Raji (cell line): ENCODE results near the gene SLC44A4.

Experiments
- POLR2A ChIP-seq: IDR thresholded peaks from 2 replicates; pipeline ENCODE4 v1.6.1; 2011; ENCODE audit warnings: low read depth, low read length, control low read depth; ENCODE audit not compliant: insufficient read depth

The SLC44A4 gene

DNA sequence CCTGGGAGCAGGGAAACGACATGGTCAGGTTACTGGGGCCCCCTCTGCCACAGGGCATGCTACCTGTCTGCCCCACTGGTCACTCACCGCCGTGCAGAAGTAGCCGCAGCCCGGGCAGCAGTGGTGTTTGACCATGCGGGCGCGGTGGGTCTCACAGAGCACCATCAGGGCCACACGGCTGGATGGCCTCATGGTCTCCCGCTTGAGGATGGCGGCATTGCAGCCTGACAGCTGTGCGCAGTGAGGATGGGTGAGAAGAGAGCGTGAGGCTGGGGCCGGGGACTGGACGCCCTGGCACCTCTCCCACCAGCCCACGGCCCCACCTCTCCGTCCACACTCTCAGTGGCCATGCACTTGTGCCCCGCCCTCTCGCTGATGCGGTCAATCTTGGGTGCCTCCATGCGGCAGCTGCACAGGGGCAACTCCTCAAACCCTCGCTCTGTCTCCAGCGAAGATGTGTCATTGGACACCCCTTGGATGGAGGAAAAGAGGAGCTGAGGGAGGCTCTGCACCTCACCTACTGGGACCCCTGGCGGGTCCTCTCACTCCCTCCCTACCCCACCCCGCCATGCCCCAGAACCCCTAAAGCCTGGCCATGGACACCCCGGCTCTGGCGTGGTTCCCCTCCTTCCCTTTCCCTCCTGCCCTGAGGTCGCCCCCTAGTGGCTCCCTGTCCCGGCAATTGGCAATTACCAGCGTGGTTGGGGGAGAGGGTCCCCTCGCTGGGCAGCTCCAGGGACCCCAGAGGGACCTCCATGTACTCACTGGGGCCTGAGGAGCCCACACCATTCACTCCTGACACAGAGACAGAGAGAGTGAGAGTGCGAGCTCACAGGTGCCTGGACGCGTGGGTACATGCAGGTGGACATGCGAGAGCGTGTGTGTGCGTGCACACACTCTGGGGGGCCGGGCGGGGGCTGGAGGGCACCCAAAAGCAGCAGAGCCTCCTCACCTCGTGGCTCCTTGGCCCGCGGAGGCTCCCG is 9.8 kb upstream of the SLC44A4 start:
- no peak for TF ChIP-seq POLR2A

DNA sequence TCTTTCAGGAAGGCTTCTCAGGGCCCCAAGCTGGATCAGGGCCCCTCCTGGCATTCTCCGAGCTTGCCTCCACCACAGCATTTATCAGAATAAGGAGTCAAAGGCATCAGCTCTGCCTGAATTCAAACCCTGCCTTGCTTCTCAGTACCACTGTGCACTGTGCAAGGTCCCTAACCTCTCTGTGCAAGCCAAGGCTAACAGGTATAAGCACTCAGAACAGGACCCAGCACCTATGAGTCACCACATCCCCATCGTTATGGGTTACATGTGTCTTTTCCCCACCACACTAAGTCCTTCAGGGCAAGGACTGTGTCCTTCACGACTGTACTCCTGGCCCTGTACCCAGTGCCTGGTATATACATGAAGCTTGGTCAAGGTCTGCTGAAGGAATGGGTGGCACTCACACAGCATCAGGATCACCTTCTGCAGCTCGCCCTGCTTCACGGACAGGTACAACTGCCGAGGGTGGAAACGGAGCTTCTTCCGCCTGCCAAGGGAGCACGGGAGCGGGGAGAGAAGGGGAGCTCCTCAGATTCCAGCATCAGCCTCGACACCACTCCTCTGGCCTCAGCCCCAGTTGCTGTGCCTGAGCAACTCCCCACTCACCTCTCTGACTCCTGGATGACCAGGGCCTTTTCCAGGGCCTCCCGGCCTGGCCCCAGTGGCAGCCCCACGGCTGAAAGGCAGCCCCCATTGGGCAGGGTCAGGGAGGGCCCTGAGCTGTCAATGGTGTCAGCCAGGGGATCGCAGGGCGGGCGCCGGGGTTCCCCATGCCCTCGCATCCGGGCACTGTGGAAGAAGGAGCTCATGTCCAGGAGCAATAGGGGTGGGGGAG is 8.6 kb upstream of the SLC44A4 start:
- TF ChIP-seq POLR2A = no peak

GRCh38 chr6:31886541-31886991 is 7.8 kb upstream of the SLC44A4 start:
- no peak for TF ChIP-seq POLR2A

DNA sequence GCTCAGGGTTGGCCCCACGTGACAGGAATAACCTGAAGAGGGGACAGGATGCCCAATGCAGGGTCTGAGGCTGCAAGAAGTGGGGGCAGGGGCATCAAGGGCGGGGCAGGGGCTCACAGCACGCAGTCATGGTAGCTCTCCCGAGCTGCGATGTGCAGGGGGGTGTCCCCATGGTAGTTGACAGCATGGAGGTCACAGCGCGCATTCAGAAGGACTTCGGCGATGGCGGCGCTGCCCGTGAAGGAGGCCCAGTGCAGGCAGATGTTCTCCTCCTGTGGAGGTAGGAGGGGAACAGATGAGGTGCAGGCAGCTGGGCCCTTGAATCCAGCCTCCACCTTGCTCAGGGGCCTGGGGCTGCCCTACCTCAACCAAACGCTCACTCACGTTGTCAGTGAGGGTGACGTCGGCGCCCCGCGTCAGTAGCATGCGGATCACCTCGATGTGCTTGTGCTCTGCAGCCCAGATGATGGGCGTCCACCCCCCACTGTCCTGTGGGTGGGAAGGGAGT is 5.8 kb upstream of the SLC44A4 start:
- no peak for TF ChIP-seq POLR2A

DNA sequence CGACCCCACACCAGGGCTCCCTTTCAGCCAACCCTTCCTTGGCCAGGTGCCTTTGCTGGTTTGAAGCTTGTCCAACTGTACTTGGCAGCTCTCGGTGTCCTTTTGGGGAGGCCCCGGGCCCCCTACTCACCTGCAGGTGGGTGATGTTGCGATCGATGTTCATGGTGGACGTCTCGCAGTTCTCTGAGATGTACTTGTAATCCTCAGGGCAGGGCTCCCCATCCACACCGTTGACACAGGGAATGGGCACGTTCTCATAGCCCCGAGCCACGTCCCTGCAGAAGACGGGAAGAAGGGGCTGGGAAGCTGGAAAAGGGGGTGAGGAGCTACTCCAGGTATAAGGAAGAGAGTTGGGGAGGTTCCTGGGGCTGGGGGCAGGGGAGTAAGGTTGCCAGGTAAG is 4.9 kb upstream of the SLC44A4 start:
- TF ChIP-seq POLR2A = no peak

DNA sequence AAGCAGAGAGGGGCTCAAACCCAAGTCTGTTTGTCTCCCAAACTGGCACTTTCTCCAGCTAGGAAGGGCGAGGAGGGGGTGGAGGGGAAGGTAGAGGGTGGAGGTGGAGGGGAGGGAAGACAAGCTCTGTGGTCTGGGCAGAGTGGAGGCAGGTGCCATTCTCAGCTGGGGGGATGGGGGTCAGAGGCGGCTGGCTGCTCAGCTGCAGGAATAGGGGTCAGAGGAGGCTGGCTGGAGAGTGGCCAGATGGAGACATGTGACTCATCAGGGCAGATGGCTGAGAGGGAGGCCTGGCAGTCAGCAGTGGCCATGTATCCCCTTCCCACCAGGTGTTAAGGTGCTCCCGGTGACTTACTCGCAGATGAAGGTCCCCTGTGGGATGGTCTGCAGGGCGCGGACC is 3.5 kb upstream of the SLC44A4 start:
- TF ChIP-seq POLR2A = no peak

GRCh38 chr6:31881136-31881859 is 2.5 kb upstream of the SLC44A4 start:
- no peak for TF ChIP-seq POLR2A

DNA sequence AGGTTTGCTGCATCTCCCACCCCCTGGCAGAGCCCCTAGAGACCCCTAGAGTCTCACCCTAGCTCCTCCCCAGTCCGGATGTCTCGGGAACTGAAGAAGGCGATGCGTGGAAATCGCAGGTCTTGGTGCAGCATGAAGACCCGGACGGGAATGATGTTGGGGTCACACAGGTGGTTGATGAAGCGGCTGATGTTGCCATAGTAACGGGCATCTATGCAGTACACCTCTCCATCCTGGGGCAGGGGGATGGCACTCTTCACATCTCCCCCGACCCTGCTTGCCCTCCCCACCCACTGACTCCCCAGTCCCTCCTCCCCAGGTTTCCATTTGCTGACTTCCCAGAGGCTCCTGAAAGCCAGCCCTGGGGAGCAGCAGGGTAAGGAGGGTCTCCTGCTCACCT is 1.8 kb upstream of the SLC44A4 start:
- TF ChIP-seq POLR2A = no peak

- no peak for TF ChIP-seq POLR2A
These were observed 1.1 kb upstream of the SLC44A4 start for GRCh38 chr6:31879901-31880300.

DNA sequence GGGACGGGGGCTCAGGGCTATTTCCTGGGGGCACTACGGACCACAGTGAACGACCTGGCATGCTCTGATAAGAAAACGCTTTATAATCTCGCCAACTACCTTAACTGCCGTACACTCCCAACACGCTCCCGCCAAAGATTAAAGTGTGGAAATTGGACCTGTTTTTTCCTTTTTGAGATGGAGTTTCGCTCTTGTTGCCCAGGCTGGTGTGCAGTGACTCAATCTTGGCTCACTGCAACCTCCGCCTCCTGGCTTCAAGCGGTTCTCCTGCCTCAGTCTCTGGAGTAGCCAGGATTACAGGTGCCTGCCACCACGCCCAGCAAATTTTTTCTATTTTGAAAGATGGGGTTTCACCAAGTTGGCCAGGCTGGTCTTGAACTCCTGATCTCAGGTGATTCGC is 346 bp upstream of the SLC44A4 start:
- no peak for TF ChIP-seq POLR2A

DNA sequence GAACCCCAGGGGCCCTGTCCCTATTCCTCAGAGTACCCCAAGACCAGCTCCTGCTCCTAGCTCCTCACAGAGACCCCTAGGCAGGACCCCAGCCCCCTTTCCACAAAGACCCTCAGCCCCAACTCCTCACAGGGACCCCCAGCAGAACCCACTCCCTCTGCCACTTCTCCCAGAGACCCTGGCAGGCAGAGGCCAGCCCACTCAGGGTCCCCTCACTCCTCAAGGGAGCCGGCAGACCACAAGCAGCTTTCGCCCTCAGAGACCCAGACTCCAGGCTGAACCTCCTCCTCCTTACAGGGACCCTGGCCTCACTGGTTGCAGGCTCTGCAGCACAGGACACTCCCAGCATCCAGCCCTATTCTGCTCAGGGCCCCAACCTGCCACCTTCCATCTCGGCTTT is 575 bp downstream of the SLC44A4 start:
- TF ChIP-seq POLR2A = no peak

DNA sequence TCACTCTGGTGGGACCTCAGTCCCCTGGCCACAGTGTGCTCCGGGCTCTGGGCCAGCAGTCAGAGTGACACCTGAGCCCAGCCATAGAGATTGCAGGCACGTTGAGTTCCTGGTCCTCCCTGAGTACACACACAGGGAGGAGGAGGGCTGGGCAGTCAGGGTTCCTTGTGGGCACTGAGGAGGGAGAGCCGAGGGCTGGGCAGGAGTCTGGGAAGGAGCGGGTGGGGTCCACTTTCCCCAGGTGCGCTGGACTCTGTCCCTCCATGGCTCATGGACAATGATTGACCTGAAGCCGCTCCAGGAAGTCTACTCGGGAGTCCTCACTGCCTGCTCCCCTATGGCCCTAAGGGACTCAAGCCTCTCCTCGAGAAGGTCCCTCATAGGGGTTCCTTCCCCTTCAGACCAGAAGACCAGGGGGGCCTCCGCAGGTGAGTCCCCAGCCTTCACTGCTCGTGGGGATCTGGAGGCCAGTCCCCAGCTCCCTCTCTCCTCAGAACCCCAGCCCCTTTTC is 1.1 kb downstream of the SLC44A4 start:
- TF ChIP-seq POLR2A = no peak

DNA sequence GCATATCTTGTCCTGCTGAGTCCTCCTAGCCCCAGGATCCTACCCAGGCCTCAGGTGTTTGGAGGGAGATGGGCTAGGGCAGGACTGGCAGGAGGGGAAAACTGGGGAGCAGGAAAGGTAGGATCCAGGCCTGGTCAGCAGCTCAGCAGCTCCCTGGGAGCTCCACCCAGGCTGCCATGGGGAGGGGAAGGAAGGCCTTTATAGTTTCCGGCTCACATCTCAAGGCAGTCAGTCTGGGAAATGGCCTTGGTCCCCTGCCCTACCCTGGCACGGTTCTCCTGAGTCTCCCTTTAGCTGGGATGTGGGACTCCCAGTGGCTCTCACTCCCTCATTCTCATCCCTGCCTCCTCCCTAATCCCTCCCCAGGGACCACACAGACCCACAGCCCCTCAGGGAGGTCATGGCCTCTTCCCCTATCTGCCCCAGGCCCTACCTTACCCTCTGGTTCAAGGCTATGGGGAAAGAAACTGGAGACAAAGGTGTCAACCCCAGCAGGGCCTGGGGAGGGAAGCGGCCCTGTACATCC is 1.6 kb downstream of the SLC44A4 start:
- no peak for TF ChIP-seq POLR2A

- no peak for TF ChIP-seq POLR2A
These were observed 2.4 kb downstream of the SLC44A4 start for GRCh38 chr6:31876357-31876756.
